NOMO-1 (cell line): ENCODE measurements around the gene USP48.
"Not testable (repeated sequence)": the region's sequence is repeated elsewhere in the genome, so short reads cannot be mapped to it uniquely, and the experiment has no call there.

Source experiments
- DNase-seq, 2 experiments: peaks; one replicate each; lab custom pipeline; 2025; ENCODE audit not compliant: unreplicated experiment in 2 of 2; lab: John Stamatoyannopoulos, UW

USP48 gene

GRCh38 chr1:21641967-21642739 lies 140.8 kb downstream of the USP48 start:
- DNase-seq = no peak

- no peak for DNase-seq
Measured at GRCh38 chr1:21641537-21641936, 141.4 kb downstream of the USP48 start.

GRCh38 chr1:21641076-21641475 lies 141.9 kb downstream of the USP48 start:
- DNase-seq = no peak

DNA sequence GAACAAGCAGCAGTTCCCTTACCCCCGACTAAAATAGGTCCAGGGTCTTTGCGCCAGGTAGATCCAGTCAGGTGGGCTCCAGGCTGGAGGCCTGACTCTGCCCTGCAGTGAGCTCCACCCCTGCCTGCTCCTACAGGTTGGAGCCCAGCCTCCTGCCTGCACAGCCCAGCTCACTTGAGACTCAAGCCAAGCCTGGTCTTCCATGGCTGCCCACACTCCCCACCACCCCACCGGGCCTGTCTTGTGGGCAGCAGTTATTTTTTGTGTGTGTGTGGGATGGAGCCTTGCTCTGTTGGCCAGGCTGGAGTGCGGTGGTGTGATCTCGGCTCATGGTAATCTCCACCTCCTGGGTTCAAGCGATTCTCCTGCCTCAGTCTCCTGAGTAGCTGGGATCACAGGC lies 142.3 kb downstream of the USP48 start:
- no peak for DNase-seq

- DNase-seq = no peak
Measured at GRCh38 chr1:21639594-21640041, 143.3 kb downstream of the USP48 start.

DNA sequence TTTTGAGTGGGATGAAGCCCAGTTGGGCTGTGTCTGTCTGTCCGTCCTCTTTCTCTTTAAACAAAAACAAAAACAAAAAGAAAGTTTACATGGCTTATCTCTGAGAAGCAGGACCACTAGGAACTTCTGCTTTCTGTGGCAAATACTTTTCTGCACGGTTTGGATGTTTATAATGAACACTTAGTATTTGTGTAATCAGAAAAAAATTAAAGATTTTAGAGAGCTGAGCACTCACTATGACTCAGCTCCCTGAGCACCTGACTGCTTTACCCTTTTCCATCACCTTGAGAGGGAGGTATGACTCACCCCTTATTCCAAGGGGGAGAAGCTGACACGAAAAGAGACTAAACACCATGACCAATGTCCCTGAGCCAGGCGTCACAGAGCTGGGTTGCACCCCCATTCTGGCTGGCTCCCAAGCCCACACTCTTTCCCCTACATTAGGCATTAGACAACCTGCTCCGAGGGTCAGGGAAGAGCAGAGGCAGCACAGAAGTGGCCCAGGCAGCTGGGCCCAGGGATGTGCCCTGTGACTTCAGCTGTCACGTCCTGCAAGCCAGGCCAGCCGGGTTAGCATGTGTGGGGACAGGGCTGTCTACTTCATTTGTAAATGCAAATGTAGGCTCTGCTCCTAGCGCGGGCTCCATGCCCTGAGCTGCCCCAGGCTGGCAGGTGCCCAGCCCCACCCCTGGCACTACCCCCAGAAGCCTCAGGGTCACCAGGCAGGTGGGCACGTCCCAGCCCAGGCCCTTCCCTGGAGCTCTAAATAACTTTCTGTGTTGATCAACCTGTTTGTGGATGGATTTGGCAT lies 144.2 kb downstream of the USP48 start:
- no peak for DNase-seq

DNA sequence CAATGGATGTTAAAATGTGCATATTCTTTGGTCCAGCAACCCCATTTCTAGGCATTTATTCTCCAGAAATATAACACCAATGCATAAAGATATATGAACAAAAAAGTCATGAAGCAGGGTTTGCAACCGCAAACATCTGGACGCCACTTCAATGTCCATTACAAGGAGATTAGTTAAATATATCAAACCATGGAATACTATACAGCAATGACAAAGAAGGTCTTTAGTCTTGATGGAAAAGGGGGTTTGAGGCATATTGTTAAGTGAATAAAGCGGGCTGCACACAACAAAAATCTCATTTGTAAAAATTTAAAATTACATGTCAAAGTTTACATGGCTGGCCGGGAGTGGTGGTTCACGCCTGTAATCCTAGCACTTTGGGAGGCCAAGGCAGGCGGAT lies 145.4 kb downstream of the USP48 start:
- no peak for DNase-seq

GRCh38 chr1:21636029-21636428 lies 146.9 kb downstream of the USP48 start:
- no peak for DNase-seq

GRCh38 chr1:21634806-21635535 lies 148.0 kb downstream of the USP48 start:
- no peak for DNase-seq

DNA sequence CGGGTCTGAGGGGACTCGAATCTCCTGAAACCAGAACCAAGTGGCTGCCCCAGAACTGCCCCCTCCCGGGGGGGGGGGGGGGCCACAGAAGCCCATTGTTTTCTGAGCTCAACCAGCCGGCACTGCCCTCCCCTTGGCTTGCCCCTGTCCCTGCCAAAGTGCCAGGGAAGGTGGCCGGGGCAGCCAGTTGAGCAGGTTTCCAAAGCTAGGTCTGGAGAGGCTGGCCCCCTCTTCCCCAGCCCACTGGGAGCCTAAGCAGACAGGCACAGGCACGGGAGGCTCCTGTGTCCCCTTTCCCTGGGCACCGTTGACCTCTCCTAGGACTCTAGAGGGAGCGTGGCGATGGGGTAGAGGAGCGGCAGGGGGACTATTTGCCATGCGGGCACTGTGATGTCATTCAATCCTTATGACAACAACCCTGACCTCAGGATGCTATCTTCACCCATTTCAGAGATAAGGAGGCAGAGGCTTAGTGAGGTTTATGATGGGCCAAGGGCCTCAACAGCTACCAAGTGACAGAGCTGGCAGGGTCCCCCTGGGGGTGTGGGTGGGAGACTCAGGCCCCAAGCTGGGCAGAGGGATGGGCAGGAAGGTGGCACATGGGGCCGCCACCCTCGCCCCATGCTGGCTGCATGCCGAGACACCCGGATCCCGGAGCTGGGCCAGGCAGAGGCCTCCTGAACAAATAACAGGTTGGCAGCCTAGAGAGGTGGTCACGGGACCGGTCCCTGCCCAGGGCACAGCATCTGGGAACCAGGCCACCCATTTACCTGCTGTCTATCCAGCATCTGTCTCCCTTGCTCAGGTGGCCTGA lies 148.8 kb downstream of the USP48 start:
- DNase-seq = no peak

DNA sequence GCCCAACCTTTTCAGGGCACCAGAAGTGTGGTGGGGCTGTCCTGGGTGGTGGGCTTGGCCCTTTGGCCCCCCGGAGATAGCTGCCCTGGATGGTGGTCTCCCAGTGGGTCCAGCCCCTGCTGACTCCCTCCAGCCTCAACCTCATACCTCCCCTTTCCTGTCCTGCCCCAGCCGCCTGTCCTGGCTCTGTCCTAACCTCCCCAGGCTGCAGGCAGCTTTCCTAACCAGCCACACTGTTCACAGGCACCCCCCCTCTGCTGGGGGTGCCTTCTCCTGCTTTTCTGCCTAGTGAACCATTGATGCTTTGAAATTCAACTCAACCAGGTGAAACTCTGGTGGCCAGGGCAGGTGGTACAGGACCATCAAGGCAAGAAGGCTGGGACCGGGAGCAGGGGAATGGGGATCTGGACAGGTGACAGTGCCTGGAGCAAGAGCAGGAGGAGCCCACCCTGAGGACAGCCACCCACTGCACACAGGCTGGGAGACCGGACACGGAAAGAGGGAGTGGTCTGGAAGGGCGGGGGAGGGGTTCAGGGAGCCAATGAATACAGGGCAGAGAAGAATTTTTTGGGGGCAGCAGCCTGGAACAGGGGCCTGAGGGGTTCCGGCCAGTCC lies 149.7 kb downstream of the USP48 start:
- no peak for DNase-seq

- no peak for DNase-seq
Measured at GRCh38 chr1:21631944-21632887, 150.7 kb downstream of the USP48 start.

GRCh38 chr1:21631590-21631943 lies 151.4 kb downstream of the USP48 start:
- DNase-seq = not testable (repeated sequence)

GRCh38 chr1:21630571-21631343 lies 152.2 kb downstream of the USP48 start:
- DNase-seq = no peak

- no peak for DNase-seq
Measured at GRCh38 chr1:21629971-21630370, 153.0 kb downstream of the USP48 start.

GRCh38 chr1:21628798-21629393 lies 154.1 kb downstream of the USP48 start:
- DNase-seq = peak in 1 of 2 experiments; percentile 17
